HG03103 (cell line): ENCODE results near the gene TMEM30B.
"Not testable (repeated sequence)": the region's sequence is repeated elsewhere in the genome, so short reads cannot be mapped to it uniquely, and the experiment has no call there.

Experiments used
- ATAC-seq: cut with Tn5 transposase; IDR thresholded peaks from one replicate; pipeline ENCODE4 v1.9.1; 2021; ENCODE audit warnings: low read depth; ENCODE audit not compliant: unreplicated experiment

Gene TMEM30B

GRCh38 chr14:61244009-61244408 is 37.1 kb downstream of the TMEM30B start:
- no peak for ATAC-seq

- no peak for ATAC-seq
Observed at GRCh38 chr14:61240206-61240605, 40.9 kb downstream of the TMEM30B start.

- not testable (repeated sequence) for ATAC-seq
Observed at GRCh38 chr14:61239285-61239684, 41.9 kb downstream of the TMEM30B start.

GRCh38 chr14:61238611-61239245 is 42.4 kb downstream of the TMEM30B start:
- no peak for ATAC-seq

- ATAC-seq: no peak
Observed at GRCh38 chr14:61234215-61234916, 46.8 kb downstream of the TMEM30B start.

- no peak for ATAC-seq
Observed at GRCh38 chr14:61233436-61233956, 47.6 kb downstream of the TMEM30B start.

GRCh38 chr14:61231810-61232209 is 49.3 kb downstream of the TMEM30B start:
- no peak for ATAC-seq

GRCh38 chr14:61229981-61230380 is 51.2 kb downstream of the TMEM30B start:
- ATAC-seq: no peak

- no peak for ATAC-seq
Observed at GRCh38 chr14:61229475-61229888, 51.7 kb downstream of the TMEM30B start.

- ATAC-seq: no peak
Observed at GRCh38 chr14:61227884-61228591, 53.1 kb downstream of the TMEM30B start.
